Panc1 (cell line): ENCODE results near the gene CST11.

Source experiments
- SIN3A ChIP-seq: IDR thresholded peaks from 2 replicates; pipeline ENCODE4 v1.6.1; 2012; ENCODE audit warnings: low read depth, mild to moderate bottlenecking, low read length, moderate library complexity, borderline replicate concordance; ENCODE audit not compliant: insufficient read depth
- TCF7L2 ChIP-seq: IDR thresholded peaks from 2 replicates; pipeline ENCODE4 v1.6.1; 2011; ENCODE audit warnings: mild to moderate bottlenecking, low read depth, low read length, inconsistent platforms
- TF ChIP-seq, protein P1 (sequence below): fragments of 450-650 bp; IDR thresholded peaks from 2 replicates; pipeline ENCODE4 v1.5.1; 2017; ENCODE audit warnings: mild to moderate bottlenecking
- TF ChIP-seq, protein P2 (sequence below), 2 experiments: IDR thresholded peaks; 2 replicates each; pipeline ENCODE4 v1.6.1; 2011 to 2012; ENCODE audit warnings: low read depth in 2 of 2, control low read depth in 1 of 2, low read length in 1 of 2, mild to moderate bottlenecking in 1 of 2, moderate library complexity in 1 of 2; ENCODE audit not compliant: insufficient read depth in 1 of 2

DNA sequence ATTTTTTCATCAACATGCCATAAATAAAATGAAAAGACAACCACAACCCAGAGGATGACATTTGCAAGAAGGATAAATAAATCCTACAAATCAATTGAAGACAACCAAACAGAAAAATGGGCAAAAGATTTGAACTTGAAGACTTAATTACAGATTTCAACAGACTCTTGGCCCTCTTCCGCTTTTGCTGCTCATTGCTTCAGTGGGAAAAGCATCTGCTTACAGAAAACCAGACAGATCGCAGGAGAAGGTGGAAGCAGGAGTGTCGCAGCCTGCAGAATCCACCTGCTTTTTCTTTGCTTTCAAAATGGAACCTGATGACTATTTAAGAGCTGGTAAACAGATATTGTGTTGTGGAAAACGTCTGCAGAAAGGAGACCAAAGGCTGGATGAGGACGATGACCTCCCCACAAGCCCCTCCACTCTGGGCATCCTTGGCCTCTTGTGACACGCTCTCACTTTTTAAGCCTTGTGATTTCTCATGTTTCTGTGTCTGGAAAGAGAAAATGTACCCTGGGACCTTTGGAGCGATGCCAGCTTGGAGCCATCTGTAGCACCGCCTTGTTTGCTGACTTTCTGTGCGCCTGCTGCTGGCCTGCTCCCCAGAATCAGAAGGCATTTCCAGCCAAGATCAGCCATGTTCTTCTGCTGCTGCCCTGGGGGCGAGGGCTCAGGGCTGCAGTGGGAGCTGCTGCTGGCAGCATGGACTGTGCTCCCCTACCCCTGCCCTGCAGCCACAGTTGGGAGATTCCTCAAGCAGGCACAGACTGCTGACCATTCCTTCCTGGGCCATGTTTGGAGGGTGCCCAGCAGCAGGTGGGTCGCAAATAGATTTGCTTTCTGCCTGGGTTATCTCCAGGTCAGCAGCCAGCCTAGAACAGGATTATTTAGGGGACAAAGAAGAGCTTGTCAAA lies 16.8 kb downstream of the CST11 start:
- TF ChIP-seq, protein P1, sequence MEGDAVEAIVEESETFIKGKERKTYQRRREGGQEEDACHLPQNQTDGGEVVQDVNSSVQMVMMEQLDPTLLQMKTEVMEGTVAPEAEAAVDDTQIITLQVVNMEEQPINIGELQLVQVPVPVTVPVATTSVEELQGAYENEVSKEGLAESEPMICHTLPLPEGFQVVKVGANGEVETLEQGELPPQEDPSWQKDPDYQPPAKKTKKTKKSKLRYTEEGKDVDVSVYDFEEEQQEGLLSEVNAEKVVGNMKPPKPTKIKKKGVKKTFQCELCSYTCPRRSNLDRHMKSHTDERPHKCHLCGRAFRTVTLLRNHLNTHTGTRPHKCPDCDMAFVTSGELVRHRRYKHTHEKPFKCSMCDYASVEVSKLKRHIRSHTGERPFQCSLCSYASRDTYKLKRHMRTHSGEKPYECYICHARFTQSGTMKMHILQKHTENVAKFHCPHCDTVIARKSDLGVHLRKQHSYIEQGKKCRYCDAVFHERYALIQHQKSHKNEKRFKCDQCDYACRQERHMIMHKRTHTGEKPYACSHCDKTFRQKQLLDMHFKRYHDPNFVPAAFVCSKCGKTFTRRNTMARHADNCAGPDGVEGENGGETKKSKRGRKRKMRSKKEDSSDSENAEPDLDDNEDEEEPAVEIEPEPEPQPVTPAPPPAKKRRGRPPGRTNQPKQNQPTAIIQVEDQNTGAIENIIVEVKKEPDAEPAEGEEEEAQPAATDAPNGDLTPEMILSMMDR = no peak
- TF ChIP-seq SIN3A (no peak), TCF7L2 (no peak)
- TF ChIP-seq, protein P2, sequence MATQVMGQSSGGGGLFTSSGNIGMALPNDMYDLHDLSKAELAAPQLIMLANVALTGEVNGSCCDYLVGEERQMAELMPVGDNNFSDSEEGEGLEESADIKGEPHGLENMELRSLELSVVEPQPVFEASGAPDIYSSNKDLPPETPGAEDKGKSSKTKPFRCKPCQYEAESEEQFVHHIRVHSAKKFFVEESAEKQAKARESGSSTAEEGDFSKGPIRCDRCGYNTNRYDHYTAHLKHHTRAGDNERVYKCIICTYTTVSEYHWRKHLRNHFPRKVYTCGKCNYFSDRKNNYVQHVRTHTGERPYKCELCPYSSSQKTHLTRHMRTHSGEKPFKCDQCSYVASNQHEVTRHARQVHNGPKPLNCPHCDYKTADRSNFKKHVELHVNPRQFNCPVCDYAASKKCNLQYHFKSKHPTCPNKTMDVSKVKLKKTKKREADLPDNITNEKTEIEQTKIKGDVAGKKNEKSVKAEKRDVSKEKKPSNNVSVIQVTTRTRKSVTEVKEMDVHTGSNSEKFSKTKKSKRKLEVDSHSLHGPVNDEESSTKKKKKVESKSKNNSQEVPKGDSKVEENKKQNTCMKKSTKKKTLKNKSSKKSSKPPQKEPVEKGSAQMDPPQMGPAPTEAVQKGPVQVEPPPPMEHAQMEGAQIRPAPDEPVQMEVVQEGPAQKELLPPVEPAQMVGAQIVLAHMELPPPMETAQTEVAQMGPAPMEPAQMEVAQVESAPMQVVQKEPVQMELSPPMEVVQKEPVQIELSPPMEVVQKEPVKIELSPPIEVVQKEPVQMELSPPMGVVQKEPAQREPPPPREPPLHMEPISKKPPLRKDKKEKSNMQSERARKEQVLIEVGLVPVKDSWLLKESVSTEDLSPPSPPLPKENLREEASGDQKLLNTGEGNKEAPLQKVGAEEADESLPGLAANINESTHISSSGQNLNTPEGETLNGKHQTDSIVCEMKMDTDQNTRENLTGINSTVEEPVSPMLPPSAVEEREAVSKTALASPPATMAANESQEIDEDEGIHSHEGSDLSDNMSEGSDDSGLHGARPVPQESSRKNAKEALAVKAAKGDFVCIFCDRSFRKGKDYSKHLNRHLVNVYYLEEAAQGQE (IDR thresholded peaks at IDR 0.05; ENCODE audit: insufficient read depth in 1 of 2, low read depth in 2 of 2, low read length in 1 of 2) = no peak
